ENCODE measurements around the gene SUN5.

Gene SUN5

DNA sequence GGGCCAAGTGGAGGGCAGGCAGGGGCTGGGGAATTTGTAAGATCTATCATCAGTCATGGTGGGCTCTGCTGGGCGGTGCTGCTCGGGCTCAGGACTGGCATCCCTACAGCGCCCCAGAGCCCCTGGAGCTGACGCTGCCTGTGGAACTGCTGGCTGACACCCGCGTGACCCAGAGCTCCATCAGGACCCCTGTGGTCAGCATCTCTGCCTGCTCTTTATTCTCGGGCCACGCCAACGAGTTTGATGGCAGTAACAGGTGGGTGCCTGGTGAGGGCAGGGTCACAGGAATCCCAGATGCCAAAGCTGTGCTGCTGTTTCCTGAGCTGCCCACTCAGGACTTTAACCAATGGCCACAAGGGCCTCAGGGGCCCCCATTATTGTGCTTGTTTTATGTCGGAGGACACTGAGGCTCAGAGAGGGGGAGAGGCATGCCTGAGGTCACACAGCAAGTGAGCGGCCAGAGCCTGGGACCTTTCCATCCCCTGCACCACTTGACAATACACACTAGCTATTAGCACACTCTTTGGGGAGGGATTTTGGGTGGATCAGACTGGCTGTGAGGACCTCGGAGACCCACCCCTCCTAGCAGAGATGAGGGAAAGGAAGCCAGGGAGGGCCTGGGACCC is 9.6 kb upstream of the SUN5 start:
- DNase-seq = no peak

DNA sequence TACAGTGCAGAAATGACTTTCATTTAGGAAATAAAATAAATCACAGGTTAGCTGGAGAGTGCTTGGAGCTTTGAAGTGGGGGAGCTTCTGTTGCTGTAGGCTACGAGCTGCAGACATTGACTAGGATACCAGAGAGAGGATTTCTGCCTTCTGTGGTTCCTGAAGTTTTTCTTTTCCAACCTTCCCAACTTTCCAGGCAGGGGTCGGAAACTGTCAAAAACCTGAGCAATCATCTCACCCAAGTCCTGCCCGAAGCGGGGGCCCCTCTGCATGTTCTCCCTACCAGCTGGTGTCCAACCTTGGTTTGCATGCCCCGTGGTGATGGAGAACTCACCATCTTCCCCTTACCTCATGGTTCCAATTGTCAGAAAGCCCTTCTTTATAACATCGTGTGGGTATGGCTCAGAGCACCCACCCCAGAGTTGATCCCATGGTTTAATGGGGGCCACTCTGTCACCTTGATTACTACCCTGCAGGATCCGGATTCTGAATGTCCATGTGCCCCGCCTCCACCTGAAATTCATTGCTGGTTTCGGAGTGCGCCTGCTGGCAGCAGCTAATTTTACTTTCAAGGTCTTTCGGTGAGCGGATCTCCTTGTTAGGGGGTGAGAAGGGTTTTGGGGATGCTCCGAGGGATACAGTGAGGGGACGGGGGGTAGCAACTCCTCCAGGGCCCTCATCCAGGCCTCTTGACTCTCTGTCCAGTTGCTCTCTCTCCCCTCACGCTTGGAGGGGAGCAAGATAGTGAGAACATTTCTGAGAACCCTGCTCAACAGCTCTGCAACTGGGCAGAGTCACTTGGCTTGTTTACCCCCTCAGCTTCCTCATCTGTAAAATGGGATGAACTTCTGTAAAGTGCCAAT is 8.3 kb upstream of the SUN5 start:
- DNase-seq = no peak

- DNase-seq = no peak
Measured at GRCh38 chr20:33010674-33011449, 6.6 kb upstream of the SUN5 start.

GRCh38 chr20:33010133-33010504 is 5.9 kb upstream of the SUN5 start:
- DNase-seq = no peak

DNA sequence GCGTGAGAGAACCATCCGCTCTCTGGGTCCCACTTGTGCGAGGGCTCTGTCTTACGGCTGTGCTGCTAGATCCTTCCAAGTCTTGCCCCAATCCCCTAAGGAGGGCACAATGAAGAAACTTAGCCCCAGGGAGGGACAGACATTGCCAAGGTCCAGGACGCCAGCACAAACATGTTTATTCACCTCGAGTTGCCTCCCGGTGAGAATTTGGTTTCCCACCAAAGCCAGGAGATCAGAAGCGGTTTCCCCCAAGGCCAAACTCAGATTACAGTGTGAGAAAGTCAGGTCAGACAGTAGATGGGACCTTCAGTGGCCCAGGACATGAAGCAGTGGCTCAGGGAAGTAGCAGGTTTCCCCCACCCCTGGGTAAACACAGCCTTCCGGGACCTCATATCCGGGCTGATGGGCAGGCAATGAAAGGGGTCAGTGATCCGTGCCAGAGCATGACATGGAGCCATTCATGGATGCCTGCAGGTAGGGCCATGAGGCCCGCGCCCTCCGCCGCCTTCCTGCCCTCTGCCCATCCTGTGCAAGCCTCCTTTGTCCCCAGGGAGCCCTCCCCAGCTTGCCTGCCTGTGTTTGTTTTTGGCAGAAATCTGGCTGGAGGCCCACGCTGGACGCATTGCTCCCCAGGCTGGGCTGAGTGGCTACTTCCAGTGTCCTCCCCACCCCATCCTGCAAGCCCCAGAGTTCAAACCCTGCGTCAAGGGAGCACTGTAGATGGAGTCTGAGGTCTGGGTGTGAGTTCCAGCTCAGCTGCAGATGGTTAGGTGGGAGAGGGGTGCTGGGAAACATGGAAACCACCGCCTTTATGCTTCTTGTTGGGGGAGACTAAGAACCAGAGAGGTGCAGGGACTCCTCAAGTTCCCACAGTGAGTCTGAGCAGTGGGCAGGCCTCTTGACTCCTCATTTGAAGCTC is 5.2 kb upstream of the SUN5 start:
- DNase-seq = no peak

GRCh38 chr20:33008336-33009213 is 4.3 kb upstream of the SUN5 start:
- DNase-seq = no peak

GRCh38 chr20:33007376-33008335 is 3.4 kb upstream of the SUN5 start, which contains the start of gene BPIFB2:
Gene BPIFB2, plus strand, starts transcription at chr20:33007704. Its CDS starts 871 bp downstream, at chr20:33008575.
- DNase-seq = no peak

DNA sequence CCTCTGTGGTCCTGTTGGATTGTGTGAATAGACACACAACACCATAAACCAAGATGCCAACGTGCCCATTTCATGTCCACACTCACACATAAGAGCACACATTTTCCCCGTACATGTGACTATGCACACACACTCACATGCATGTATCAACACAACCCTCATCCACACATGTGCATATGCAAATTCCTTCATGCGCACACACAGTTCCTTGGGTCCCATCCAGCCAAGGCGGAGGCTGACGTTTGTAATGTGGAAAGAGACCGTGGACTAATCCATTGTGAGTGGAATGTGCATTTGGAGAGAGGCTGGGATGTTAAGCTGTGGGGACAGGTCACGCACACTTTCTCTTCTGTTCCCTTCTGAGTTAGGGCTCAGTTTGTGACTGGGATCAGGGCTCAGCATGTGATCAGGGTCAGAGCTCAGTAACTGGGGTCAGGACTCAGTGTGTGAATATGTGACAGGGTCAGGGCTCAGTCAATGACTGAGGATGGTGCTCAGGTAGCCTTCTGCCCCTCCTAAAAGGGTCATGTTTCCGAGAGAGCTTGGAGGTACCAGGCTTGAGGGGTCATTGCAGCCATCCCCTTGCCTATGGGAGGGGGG is 2.6 kb upstream of the SUN5 start:
- DNase-seq = no peak

DNA sequence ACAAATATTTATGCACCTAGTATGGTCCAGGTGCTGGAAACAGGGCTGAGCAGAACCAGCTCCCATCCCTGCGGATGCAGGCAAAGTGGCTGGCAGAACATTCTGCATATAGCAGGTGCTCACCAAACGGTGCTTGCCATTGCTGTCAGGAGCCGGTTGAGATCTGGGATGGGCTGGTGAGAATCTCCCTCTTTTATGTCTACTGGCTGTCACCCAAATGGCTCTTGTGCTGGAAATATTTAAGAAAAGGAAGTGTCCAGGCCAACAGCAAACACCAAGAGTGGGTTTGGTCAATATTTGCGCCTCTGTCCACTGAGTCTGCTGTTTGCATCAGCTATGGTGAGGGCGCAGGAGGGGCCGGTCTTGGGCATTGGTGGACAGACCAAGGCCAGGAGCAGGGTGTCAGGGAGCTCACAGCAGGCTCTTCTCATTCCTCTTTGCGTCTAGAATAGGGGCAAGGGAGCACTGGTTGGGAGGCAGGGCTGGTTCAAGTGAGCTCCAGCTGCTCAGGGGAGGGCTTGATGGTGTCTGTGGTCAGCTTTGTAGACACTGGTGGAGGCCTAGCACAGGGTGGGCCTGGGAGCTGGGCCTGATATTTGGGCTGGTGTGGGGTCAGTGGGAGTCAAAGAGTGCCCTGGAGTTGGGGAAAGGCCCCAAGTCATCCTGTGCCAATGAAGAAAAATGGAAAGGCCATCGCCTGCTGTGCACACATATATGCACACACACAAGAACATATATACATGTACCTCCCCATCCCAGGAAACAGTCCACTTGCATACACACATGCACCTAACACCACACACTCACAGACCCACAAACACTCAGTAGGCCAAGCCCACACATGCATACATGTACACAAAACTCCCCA is 1.9 kb upstream of the SUN5 start:
- no peak for DNase-seq

DNA sequence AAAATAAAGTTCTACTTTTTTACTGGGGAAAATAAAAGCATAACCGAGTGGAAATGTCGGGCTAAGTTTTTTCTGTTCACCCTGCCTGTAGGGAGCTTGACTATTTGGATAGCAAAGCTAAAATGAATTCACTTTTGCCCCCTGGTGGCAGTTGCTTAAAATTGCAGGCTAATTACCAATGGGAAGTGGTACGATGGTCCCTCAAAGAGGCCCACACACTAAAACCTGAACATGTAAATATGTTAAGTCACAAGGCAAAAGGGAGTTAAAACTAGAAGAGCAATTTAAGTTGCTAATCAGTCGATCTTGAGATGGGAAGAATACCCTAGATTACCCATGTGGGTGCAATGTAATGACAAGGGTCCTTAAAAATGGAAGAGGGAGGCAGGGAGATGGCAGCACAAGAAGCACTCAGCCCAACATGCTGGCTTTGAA is 916 bp upstream of the SUN5 start:
- no peak for DNase-seq

- no peak for DNase-seq
Measured at GRCh38 chr20:33002087-33002808, 2.0 kb downstream of the SUN5 start.

GRCh38 chr20:33000802-33001466 is 3.3 kb downstream of the SUN5 start:
- no peak for DNase-seq

- DNase-seq = no peak
Measured at GRCh38 chr20:32999603-33000250, 4.5 kb downstream of the SUN5 start.

GRCh38 chr20:32997431-32997830 is 6.8 kb downstream of the SUN5 start:
- no peak for DNase-seq

GRCh38 chr20:32995802-32996201 is 8.4 kb downstream of the SUN5 start:
- DNase-seq = no peak

DNA sequence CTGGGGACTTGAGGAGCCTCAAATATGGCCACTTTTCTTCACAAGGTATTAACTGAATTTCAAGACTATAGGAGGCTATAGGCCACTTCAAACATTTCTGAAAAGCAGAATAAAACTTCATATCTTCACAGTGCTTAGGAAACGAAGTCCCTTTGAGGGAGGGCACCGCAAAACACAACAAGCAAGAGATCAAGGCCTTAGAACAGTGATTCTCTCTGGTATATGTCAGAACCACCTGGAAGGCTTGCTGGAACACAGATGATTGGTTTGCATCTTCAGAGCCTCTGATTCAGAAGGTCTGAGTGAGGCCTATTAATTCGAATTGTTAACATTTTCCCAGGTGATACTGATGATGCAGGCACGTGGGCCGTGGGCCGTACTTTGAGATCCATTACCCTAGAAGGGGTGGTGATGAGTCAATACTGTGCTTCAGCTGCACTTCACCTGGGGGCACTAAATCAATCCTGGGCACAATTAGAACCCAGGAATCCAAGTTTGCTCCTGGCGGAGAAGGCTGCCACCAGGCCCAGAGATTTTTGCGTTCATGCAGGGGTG is 10.7 kb downstream of the SUN5 start:
- no peak for DNase-seq

Measured in COR-L47 (cell line).